GM18505 (cell line): ENCODE results near the gene NACC2.

Source experiments
- ATAC-seq: cut with Tn5 transposase; IDR thresholded peaks from one replicate; pipeline ENCODE4 v1.9.1; 2021; ENCODE audit not compliant: unreplicated experiment
- POLR2A ChIP-seq: IDR thresholded peaks from 4 replicates; pipeline ENCODE4 v1.6.1; 2011; ENCODE audit warnings: borderline replicate concordance; ENCODE audit not compliant: insufficient read depth, insufficient read length; ENCODE audit errors: extremely low read depth

Gene NACC2

GRCh38 chr9:136082496-136083361 lies 12.4 kb downstream of the NACC2 start:
- ATAC-seq: no peak
- TF ChIP-seq POLR2A: no peak

- TF ChIP-seq POLR2A: no peak
Observed at GRCh38 chr9:136081826-136082495, 13.1 kb downstream of the NACC2 start.

GRCh38 chr9:136081113-136081825 lies 13.8 kb downstream of the NACC2 start:
- no peak for ATAC-seq
- TF ChIP-seq POLR2A: no peak

More at GRCh38 chr9:136081826-136082495, 13.1 kb downstream of the NACC2 start:
- no peak for ATAC-seq

- no peak for ATAC-seq
- no peak for TF ChIP-seq POLR2A
Observed at GRCh38 chr9:136080716-136081112, 14.4 kb downstream of the NACC2 start.

GRCh38 chr9:136079916-136080246 lies 15.2 kb downstream of the NACC2 start:
- TF ChIP-seq POLR2A: no peak
- no peak for ATAC-seq

GRCh38 chr9:136079211-136079915 lies 15.7 kb downstream of the NACC2 start:
- ATAC-seq: no peak
- TF ChIP-seq POLR2A: no peak

- ATAC-seq: no peak
- no peak for TF ChIP-seq POLR2A
Observed at GRCh38 chr9:136078498-136079011, 16.5 kb downstream of the NACC2 start.

- ATAC-seq: no peak
- no peak for TF ChIP-seq POLR2A
Observed at GRCh38 chr9:136078024-136078423, 17.1 kb downstream of the NACC2 start.

- TF ChIP-seq POLR2A: no peak
- ATAC-seq: no peak
Observed at GRCh38 chr9:136077491-136077890, 17.6 kb downstream of the NACC2 start.

GRCh38 chr9:136075881-136076678 lies 19.0 kb downstream of the NACC2 start:
- TF ChIP-seq POLR2A: no peak
- no peak for ATAC-seq

GRCh38 chr9:136075134-136075841 lies 19.8 kb downstream of the NACC2 start:
- ATAC-seq: no peak
- no peak for TF ChIP-seq POLR2A

- no peak for ATAC-seq
Observed at GRCh38 chr9:136074706-136075105, 20.4 kb downstream of the NACC2 start.

More at GRCh38 chr9:136074706-136075105, 20.4 kb downstream of the NACC2 start:
- TF ChIP-seq POLR2A: no peak
